Measurements from ENCODE around the gene KRT9. TPM values are rescaled to one million over a fixed set of nuclear protein-coding genes. Genes with fewer than 3 reads are reported as not detected.

Gene KRT9
- polyA plus RNA-seq, 3 donors, result not detected

DNA sequence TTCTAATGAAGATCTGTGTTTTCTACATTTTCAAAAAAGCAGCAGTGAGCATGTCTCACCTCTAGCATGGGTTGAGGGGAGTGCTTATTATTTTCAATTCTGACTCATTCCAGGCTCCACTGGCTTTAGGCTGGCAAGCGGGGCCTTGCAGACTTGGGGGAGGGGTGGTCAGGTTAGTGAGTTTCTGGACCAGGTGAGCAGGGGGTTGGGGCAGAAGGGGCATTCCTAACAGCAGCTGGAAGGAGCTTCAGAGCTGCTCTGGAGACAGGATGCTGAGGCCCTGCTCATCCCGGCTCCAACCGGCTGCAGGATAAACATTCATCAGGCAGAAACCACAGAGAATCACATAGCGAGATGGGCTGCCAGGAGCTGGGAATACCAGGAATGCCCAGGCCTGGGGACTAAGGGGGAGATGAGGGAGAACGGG, 33.3 kb downstream of the KRT9 start:
- H3K9me3 Mint-ChIP-seq, result peaks cover 0 to 2% (median 0%) of the 10 kb centered on the region in 7 donors
- DNase-seq, result no peak
- no peak overlapping the region for H3K4me2 ChIP-seq (replicated peaks; ENCODE audit: extremely low read depth, low read length, poor library complexity, severe bottlenecking)

DNA sequence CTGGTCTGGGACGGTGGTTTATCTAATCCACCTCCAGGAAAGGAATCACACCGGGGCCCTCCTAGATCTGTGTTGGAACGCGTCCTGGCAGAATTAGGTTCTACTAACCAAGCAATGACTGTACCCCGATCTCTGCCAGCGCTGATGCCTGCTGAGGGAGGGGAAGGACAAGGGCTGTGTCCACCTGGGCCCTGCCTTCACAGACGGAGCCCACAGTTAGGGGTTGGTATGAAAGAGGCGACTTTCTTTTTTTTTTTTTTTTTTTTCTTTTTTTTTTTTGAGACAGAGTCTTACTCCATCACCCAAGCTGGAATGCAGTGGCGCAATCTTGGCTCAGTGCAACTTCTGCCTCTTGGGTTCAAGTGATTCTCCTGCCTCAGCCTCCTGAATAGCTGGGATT, 33.9 kb downstream of the KRT9 start:
- H3K79me2 ChIP-seq (ENCODE audit: insufficient read depth, low read length), result no peaks in the 10 kb centered on the region
- TF ChIP-seq, protein P1, sequence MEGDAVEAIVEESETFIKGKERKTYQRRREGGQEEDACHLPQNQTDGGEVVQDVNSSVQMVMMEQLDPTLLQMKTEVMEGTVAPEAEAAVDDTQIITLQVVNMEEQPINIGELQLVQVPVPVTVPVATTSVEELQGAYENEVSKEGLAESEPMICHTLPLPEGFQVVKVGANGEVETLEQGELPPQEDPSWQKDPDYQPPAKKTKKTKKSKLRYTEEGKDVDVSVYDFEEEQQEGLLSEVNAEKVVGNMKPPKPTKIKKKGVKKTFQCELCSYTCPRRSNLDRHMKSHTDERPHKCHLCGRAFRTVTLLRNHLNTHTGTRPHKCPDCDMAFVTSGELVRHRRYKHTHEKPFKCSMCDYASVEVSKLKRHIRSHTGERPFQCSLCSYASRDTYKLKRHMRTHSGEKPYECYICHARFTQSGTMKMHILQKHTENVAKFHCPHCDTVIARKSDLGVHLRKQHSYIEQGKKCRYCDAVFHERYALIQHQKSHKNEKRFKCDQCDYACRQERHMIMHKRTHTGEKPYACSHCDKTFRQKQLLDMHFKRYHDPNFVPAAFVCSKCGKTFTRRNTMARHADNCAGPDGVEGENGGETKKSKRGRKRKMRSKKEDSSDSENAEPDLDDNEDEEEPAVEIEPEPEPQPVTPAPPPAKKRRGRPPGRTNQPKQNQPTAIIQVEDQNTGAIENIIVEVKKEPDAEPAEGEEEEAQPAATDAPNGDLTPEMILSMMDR (IDR thresholded peaks at IDR 0.05), result no peak
- H3K36me3 ChIP-seq (replicated peaks in 1 of 2; ENCODE audit: control insufficient read depth in 1 of 2, insufficient read depth in 2 of 2, low read length in 2 of 2), result no peaks in the 10 kb centered on the region
- no peak overlapping the region for H3K27ac ChIP-seq (ENCODE audit: low read depth in 1 of 2, low read length in 2 of 2)
- H3K4me1 ChIP-seq (ENCODE audit: control insufficient read depth in 1 of 2, insufficient read depth in 2 of 2, low read length in 2 of 2), result no peaks in the 10 kb centered on the region
- WGBS (ENCODE audit: insufficient coverage), result no CpG with 5 or more reads among the region's 9 CpGs
- H3K4me2 ChIP-seq (replicated peaks; ENCODE audit: extremely low read depth, low read length, poor library complexity, severe bottlenecking), result no peak overlapping the region
- Mint-ChIP-seq H3K36me3 (no peaks in the 10 kb centered on the region), H3K27me3 (ENCODE audit: low read depth in 3 of 3) (peaks cover 11 to 39% (median 24%) of the 10 kb centered on the region in 3 donors), H3K4me3 (no peak overlapping the region), H3K9me3 (peaks cover 0 to 2% (median 0%) of the 10 kb centered on the region in 7 donors), H3K4me1 (no peaks in the 10 kb centered on the region), H3K27ac (no peak overlapping the region)
- DNase-seq, result no peak
- no peaks in the 10 kb centered on the region for H3K9me3 ChIP-seq (replicated peaks in 1 of 2; ENCODE audit: control insufficient read depth in 1 of 2, insufficient read depth in 1 of 2, low read length in 2 of 2)
- H4K20me1 ChIP-seq (ENCODE audit: insufficient read depth, low read length), result no peaks in the 10 kb centered on the region
- peaks cover 0 to 4% of the 10 kb centered on the region in 2 donors for H3K27me3 ChIP-seq (ENCODE audit: control insufficient read depth in 2 of 2, insufficient read depth in 2 of 2, low read length in 2 of 2)
- no peak overlapping the region for H3K4me3 ChIP-seq (replicated peaks in 1 of 3; ENCODE audit: low read depth in 2 of 3, low read length in 3 of 3)
- no peak overlapping the region for H2AFZ ChIP-seq (ENCODE audit: insufficient read depth, low read depth, low read length, poor library complexity, severe bottlenecking)
- intact Hi-C loops (cut with micrococcal nuclease), result no loop called here
- H3K9ac ChIP-seq (ENCODE audit: insufficient read depth, low read length, poor library complexity, severe bottlenecking), result no peak overlapping the region

More for the DNA sequence above, 33.3 kb downstream of the KRT9 start:
- Histone ChIP-seq H3K36me3 (replicated peaks in 1 of 2; ENCODE audit: control insufficient read depth in 1 of 2, insufficient read depth in 2 of 2, low read length in 2 of 2) (no peaks in the 10 kb centered on the region), H3K4me1 (ENCODE audit: control insufficient read depth in 1 of 2, insufficient read depth in 2 of 2, low read length in 2 of 2) (no peaks in the 10 kb centered on the region), H3K79me2 (ENCODE audit: insufficient read depth, low read length) (no peaks in the 10 kb centered on the region), H3K27me3 (ENCODE audit: control insufficient read depth in 2 of 2, insufficient read depth in 2 of 2, low read length in 2 of 2) (peaks cover 0 to 2% of the 10 kb centered on the region in 2 donors), H3K27ac (ENCODE audit: low read depth in 1 of 2, low read length in 2 of 2) (no peak overlapping the region), H3K4me3 (replicated peaks in 1 of 3; ENCODE audit: low read depth in 2 of 3, low read length in 3 of 3) (no peak overlapping the region), H4K20me1 (ENCODE audit: insufficient read depth, low read length) (no peaks in the 10 kb centered on the region), H3K9me3 (replicated peaks in 1 of 2; ENCODE audit: control insufficient read depth in 1 of 2, insufficient read depth in 1 of 2, low read length in 2 of 2) (no peaks in the 10 kb centered on the region), H2AFZ (ENCODE audit: insufficient read depth, low read depth, low read length, poor library complexity, severe bottlenecking) (no peak overlapping the region), H3K9ac (ENCODE audit: insufficient read depth, low read length, poor library complexity, severe bottlenecking) (no peak overlapping the region)
- peaks cover 11 to 34% (median 24%) of the 10 kb centered on the region in 3 donors for H3K27me3 Mint-ChIP-seq (ENCODE audit: low read depth in 3 of 3)
- intact Hi-C loops (cut with micrococcal nuclease), result no loop called here
- no peaks in the 10 kb centered on the region for H3K36me3 Mint-ChIP-seq
- TF ChIP-seq, protein P1 (IDR thresholded peaks at IDR 0.05), result no peak
- WGBS (ENCODE audit: insufficient coverage), result 100% methylated on average over 1 of the region's 5 CpGs
- H3K27ac Mint-ChIP-seq, result peak overlapping the region in 1 of 7 donors; percentile 37
- no peaks in the 10 kb centered on the region for H3K4me1 Mint-ChIP-seq
- no peak overlapping the region for H3K4me3 Mint-ChIP-seq

All from CD14-positive monocyte (primary cell).